Dendritic cell treated with granulocyte-macrophage colony-stimulating factor and Interleukin-4, amounts not matched to agents 40 ng/mL and 50 ng/mL, for 4 days (primary cell): Measurements from ENCODE around the gene RNF6.

Experiments used
- H3K27ac Mint-ChIP-seq: one replicate; pipeline ENCODE4 v1.8.0; 2022; ENCODE audit warnings: mild to moderate bottlenecking, mixed read lengths
- H3K27me3 Mint-ChIP-seq: one replicate; pipeline ENCODE4 v1.8.0; 2022; ENCODE audit warnings: mild to moderate bottlenecking, mixed read lengths
- H3K36me3 Mint-ChIP-seq: one replicate; pipeline ENCODE4 v1.8.0; 2022; ENCODE audit warnings: low read depth, mixed read lengths
- H3K4me1 Mint-ChIP-seq: one replicate; pipeline ENCODE4 v1.8.0; 2022; ENCODE audit warnings: low read depth, mixed read lengths
- H3K4me3 Mint-ChIP-seq: one replicate; pipeline ENCODE4 v1.8.0; 2022; ENCODE audit warnings: mild to moderate bottlenecking, moderate library complexity, mixed read lengths
- H3K9me3 Mint-ChIP-seq: one replicate; pipeline ENCODE4 v1.8.0; 2022; ENCODE audit warnings: mixed read lengths
- intact Hi-C: fragments of 100-400 bp; cut with micrococcal nuclease; formaldehyde crosslinking; loops from one replicate; pipeline ENCODE4 v1.15.0; 2022

The RNF6 gene

GRCh38 chr13:26213982-26214381, 8.1 kb downstream of the RNF6 start:
- H3K9me3 Mint-ChIP-seq: no peaks in the 10 kb centered on the region
- H3K27ac Mint-ChIP-seq: no peak overlapping the region
- no peaks in the 10 kb centered on the region for H3K27me3 Mint-ChIP-seq
- no peak overlapping the region for H3K4me3 Mint-ChIP-seq
- no peaks in the 10 kb centered on the region for H3K4me1 Mint-ChIP-seq
- intact Hi-C loops: loop anchor here (10.0 kb wide), 1 partner anchor 879 kb away; no protein-coding TSS in a partner anchor
- H3K36me3 Mint-ChIP-seq: peaks cover 72% of the 10 kb centered on the region

DNA sequence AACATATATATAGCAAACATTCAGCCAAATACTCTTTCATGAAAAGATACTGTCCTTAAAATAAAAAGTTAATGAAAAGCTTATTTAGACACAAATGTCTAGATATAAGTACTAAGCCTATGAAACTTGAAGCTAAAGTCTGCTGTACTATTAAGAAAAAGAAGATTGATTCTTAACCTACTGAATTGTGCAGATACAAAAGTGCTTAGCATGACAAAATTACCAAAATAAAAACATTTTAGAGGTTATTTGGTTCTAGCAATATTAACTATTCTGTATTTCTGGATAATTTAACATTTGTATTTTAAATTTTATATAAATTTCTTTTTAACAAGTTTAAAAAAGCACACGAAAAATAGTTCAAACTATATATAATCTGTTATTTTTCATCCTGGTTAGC, 8.8 kb downstream of the RNF6 start:
- no peaks in the 10 kb centered on the region for H3K27me3 Mint-ChIP-seq
- intact Hi-C loops: loop anchor here (10.0 kb wide), 1 partner anchor 879 kb away; no protein-coding TSS in a partner anchor
- H3K4me1 Mint-ChIP-seq: no peaks in the 10 kb centered on the region
- H3K9me3 Mint-ChIP-seq: no peaks in the 10 kb centered on the region
- H3K36me3 Mint-ChIP-seq: peaks cover 79% of the 10 kb centered on the region
- H3K4me3 Mint-ChIP-seq: no peak overlapping the region
- H3K27ac Mint-ChIP-seq: no peak overlapping the region

GRCh38 chr13:26208287-26208686, 13.8 kb downstream of the RNF6 start:
- Mint-ChIP-seq H3K27me3 (no peaks in the 10 kb centered on the region), H3K27ac (no peak overlapping the region), H3K4me3 (no peak overlapping the region), H3K4me1 (no peaks in the 10 kb centered on the region), H3K9me3 (no peaks in the 10 kb centered on the region), H3K36me3 (peaks cover 86% of the 10 kb centered on the region)
- intact Hi-C loops: no loop called here

- Mint-ChIP-seq H3K27ac (no peak overlapping the region), H3K4me3 (no peak overlapping the region), H3K36me3 (peaks cover 66% of the 10 kb centered on the region), H3K9me3 (no peaks in the 10 kb centered on the region), H3K27me3 (no peaks in the 10 kb centered on the region), H3K4me1 (no peaks in the 10 kb centered on the region)
- intact Hi-C loops: no loop called here
Observed at GRCh38 chr13:26202365-26202972, 19.6 kb downstream of the RNF6 start.

GRCh38 chr13:26200811-26201210, 21.3 kb downstream of the RNF6 start:
- H3K27me3 Mint-ChIP-seq: no peaks in the 10 kb centered on the region
- no peaks in the 10 kb centered on the region for H3K4me1 Mint-ChIP-seq
- peaks cover 58% of the 10 kb centered on the region for H3K36me3 Mint-ChIP-seq
- no peak overlapping the region for H3K4me3 Mint-ChIP-seq
- H3K27ac Mint-ChIP-seq: no peak overlapping the region
- intact Hi-C loops: no loop called here
- peaks cover 3% of the 10 kb centered on the region for H3K9me3 Mint-ChIP-seq

- intact Hi-C loops: no loop called here
- H3K4me3 Mint-ChIP-seq: no peak overlapping the region
- no peak overlapping the region for H3K27ac Mint-ChIP-seq
- H3K36me3 Mint-ChIP-seq: peaks cover 47% of the 10 kb centered on the region
- no peaks in the 10 kb centered on the region for H3K27me3 Mint-ChIP-seq
- no peaks in the 10 kb centered on the region for H3K4me1 Mint-ChIP-seq
- peaks cover 20% of the 10 kb centered on the region for H3K9me3 Mint-ChIP-seq
Observed at GRCh38 chr13:26198116-26198515, 24.0 kb downstream of the RNF6 start.

GRCh38 chr13:26197298-26197697, 24.8 kb downstream of the RNF6 start:
- Mint-ChIP-seq H3K4me3 (no peak overlapping the region), H3K27me3 (no peaks in the 10 kb centered on the region), H3K4me1 (no peaks in the 10 kb centered on the region), H3K9me3 (peaks cover 20% of the 10 kb centered on the region), H3K36me3 (peaks cover 39% of the 10 kb centered on the region), H3K27ac (no peak overlapping the region)
- intact Hi-C loops: no loop called here

GRCh38 chr13:26186995-26187394, 35.1 kb downstream of the RNF6 start:
- Mint-ChIP-seq H3K4me3 (peak overlapping the region; percentile 91), H3K9me3 (no peaks in the 10 kb centered on the region), H3K4me1 (peaks cover 21% of the 10 kb centered on the region), H3K27ac (peak overlapping the region; percentile 96), H3K27me3 (no peaks in the 10 kb centered on the region), H3K36me3 (peaks cover 13% of the 10 kb centered on the region)
- intact Hi-C loops: loop anchor here (1.0 to 10.0 kb wide), 4 partner anchors 34 to 988 kb away; partner anchors contain the start of genes CDK8 and USP12

DNA sequence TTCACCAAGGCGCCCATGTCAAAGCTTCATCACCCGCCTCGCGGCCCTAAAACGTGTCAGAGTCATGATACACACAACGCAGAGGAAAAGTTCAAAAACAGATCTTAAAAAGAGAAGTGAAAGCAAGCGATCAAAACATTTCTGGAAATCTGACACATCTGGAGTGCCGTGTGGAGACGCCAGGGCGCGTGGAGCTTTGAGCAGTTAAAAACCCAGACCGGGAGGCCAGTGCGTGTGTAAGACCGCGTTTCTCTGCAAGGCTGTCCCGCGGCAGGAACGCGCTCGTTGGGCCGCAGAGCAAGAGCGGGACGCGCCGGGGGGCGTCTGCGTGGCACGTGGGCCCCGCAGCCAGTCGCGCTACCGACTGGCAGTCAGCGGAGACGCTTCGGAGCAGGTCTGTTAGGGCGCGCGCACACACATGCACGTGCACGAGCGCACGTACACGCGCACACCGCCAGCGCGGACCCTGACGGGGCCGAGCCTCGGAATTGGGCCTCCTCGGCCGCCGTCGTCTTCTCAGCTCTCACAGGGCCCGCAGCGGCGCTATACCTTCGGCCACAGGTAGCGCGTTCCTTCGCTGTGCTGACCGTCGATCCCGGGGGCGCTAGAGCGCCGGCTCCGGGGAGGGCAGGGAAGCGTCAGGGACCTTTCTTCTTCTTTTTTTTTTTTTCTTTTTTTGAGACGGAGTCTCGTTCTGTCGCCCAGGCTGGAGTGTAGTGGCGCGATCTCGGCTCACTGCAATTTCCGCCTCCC, 35.8 kb downstream of the RNF6 start:
- H3K27me3 Mint-ChIP-seq: no peaks in the 10 kb centered on the region
- H3K36me3 Mint-ChIP-seq: peaks cover 13% of the 10 kb centered on the region
- H3K4me3 Mint-ChIP-seq: peak overlapping the region; percentile 91
- no peaks in the 10 kb centered on the region for H3K9me3 Mint-ChIP-seq
- peaks cover 21% of the 10 kb centered on the region for H3K4me1 Mint-ChIP-seq
- H3K27ac Mint-ChIP-seq: peak overlapping the region; percentile 96
- intact Hi-C loops: loop anchor here (1.0 to 10.0 kb wide), 4 partner anchors 35 to 989 kb away; partner anchors contain the start of genes CDK8 and USP12

DNA sequence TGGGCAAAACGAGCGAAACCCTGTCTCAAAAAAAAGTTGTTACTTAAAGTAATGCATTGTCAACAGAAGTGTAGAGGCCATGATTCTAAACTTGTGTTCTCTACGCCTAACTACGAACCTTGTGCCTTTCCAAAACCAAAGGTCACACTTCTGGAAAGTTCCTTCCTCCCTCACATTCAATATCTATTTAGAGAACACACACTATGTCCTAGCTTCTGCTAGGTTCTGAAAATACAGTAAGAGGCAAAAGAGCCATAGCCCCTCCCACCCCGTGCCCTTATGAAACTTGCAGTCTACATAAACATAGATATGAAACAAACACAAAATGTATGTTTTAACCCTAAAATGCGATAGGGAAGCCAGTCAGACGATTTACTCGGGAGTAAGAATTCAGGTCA, 36.4 kb downstream of the RNF6 start:
- Mint-ChIP-seq H3K4me3 (peak overlapping the region; percentile 91), H3K4me1 (peaks cover 21% of the 10 kb centered on the region), H3K36me3 (peaks cover 13% of the 10 kb centered on the region), H3K9me3 (no peaks in the 10 kb centered on the region), H3K27ac (peak overlapping the region; percentile 96), H3K27me3 (no peaks in the 10 kb centered on the region)
- intact Hi-C loops: loop anchor here (1.0 to 10.0 kb wide), 4 partner anchors 36 to 989 kb away; partner anchors contain the start of genes CDK8 and USP12

DNA sequence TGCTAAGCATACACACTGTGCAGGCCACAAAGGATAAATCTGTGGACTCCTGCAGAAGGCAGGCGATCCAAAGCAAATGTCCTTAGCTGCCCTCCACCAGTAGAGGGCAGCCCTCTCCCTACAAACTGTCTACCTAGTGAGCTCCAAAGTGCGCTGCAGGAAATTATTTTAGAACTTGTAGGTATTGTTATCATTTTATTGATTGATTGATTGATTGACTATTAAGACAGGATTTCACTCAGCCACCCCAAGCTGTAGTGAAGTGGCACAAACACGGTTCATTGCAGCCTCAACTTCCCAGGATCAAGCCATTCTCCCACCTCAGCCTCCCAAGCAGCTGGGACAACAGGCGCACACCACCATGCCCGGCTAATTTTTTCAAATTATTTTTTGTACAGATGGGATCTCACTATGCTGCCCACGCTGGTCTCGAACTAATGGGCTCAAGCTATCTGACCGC, 37.3 kb downstream of the RNF6 start:
- no peaks in the 10 kb centered on the region for H3K27me3 Mint-ChIP-seq
- H3K36me3 Mint-ChIP-seq: peaks cover 13% of the 10 kb centered on the region
- H3K27ac Mint-ChIP-seq: no peak overlapping the region
- peaks cover 21% of the 10 kb centered on the region for H3K4me1 Mint-ChIP-seq
- no peak overlapping the region for H3K4me3 Mint-ChIP-seq
- no peaks in the 10 kb centered on the region for H3K9me3 Mint-ChIP-seq
- intact Hi-C loops: loop anchor here (1.0 to 10.0 kb wide), 4 partner anchors 297 to 990 kb away; partner anchors contain the start of gene USP12

- H3K4me3 Mint-ChIP-seq: no peak overlapping the region
- no peaks in the 10 kb centered on the region for H3K27me3 Mint-ChIP-seq
- peaks cover 21% of the 10 kb centered on the region for H3K4me1 Mint-ChIP-seq
- peaks cover 13% of the 10 kb centered on the region for H3K36me3 Mint-ChIP-seq
- intact Hi-C loops: loop anchor here (10.0 kb wide), 1 partner anchor 991 kb away; the partner anchor contains the start of gene USP12
- no peaks in the 10 kb centered on the region for H3K9me3 Mint-ChIP-seq
- no peak overlapping the region for H3K27ac Mint-ChIP-seq
Observed at GRCh38 chr13:26183416-26183815, 38.7 kb downstream of the RNF6 start.

DNA sequence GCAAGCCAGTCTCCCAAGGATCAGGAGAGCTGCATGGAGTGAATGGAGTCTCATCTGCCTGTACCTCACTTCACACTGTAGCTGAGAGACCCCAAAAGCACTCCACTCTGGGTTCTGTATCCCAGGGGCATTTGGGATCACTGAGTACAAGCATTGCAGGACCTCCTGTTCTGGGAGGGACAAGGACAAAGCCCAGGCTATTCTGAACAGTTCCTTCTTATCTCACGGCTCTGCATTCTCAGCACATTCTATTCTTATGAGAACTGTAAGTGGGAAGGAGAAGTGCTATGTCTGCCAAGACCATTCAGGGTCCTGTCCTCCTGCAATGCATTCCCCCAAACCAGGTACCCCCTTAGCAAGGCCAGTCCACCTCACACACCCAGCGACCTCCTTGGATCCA, 42.8 kb downstream of the RNF6 start:
- Mint-ChIP-seq H3K9me3 (no peaks in the 10 kb centered on the region), H3K27me3 (no peaks in the 10 kb centered on the region), H3K36me3 (no peaks in the 10 kb centered on the region), H3K4me1 (no peaks in the 10 kb centered on the region), H3K27ac (no peak overlapping the region), H3K4me3 (no peak overlapping the region)
- intact Hi-C loops: no loop called here

- H3K4me3 Mint-ChIP-seq: no peak overlapping the region
Observed at GRCh38 chr13:26168835-26169234, 53.3 kb downstream of the RNF6 start.

More at GRCh38 chr13:26168835-26169234, 53.3 kb downstream of the RNF6 start:
- no peaks in the 10 kb centered on the region for H3K36me3 Mint-ChIP-seq
- peaks cover 3% of the 10 kb centered on the region for H3K27me3 Mint-ChIP-seq
- H3K4me1 Mint-ChIP-seq: no peaks in the 10 kb centered on the region
- intact Hi-C loops: no loop called here
- H3K27ac Mint-ChIP-seq: no peak overlapping the region
- H3K9me3 Mint-ChIP-seq: no peaks in the 10 kb centered on the region
